Large intestine (tissue), 3 donors: ENCODE data around the gene MAML3. TPM values are rescaled to one million over a fixed set of nuclear protein-coding genes. Genes with fewer than 3 reads are reported as not detected.

ENCODE experiments used
- DNase-seq, 2 donors: peaks; one replicate each; pipeline versions ENCODE4 v3.0.0 to v3.0.0-alpha.2; 2013
- H3K27ac ChIP-seq: one replicate; pipeline ENCODE4 v1.5.1; 2013; ENCODE audit warnings: low read length
- H3K27me3 ChIP-seq: 2 replicates; pipeline ENCODE4 v1.6.1; 2013; ENCODE audit warnings: low read length; ENCODE audit not compliant: control insufficient read depth, insufficient read depth
- H3K36me3 ChIP-seq: 2 replicates; pipeline ENCODE4 v1.6.1; 2013; ENCODE audit warnings: low read length; ENCODE audit not compliant: control insufficient read depth, insufficient read depth
- H3K4me1 ChIP-seq: one replicate; pipeline ENCODE4 v1.6.1; 2013; ENCODE audit warnings: low read length; ENCODE audit not compliant: control insufficient read depth, insufficient read depth
- H3K4me3 ChIP-seq: one replicate; pipeline ENCODE4 v1.5.1; 2013; ENCODE audit warnings: low read length
- H3K9me3 ChIP-seq: one replicate; pipeline ENCODE4 v1.6.1; 2013; ENCODE audit warnings: mild to moderate bottlenecking, low read depth, low read length, moderate library complexity; ENCODE audit not compliant: control insufficient read depth
- WGBS: methylation state at CpG from one replicate; pipeline ENCODE4 v1.1.5; 2013; ENCODE audit warnings: low lambda C conversion rate; ENCODE audit not compliant: insufficient coverage; 5-methylcytosine and 5-hydroxymethylcytosine counted together
- polyA plus RNA-seq: library from polyadenylated mRNA; unstranded; fragments of 120-200 nt; gene quantifications from one replicate; pipeline ENCODE4 v1.2.1, GENCODE V29; 2013

MAML3 gene
- polyA plus RNA-seq, 1 donor = 10.6 TPM

DNA sequence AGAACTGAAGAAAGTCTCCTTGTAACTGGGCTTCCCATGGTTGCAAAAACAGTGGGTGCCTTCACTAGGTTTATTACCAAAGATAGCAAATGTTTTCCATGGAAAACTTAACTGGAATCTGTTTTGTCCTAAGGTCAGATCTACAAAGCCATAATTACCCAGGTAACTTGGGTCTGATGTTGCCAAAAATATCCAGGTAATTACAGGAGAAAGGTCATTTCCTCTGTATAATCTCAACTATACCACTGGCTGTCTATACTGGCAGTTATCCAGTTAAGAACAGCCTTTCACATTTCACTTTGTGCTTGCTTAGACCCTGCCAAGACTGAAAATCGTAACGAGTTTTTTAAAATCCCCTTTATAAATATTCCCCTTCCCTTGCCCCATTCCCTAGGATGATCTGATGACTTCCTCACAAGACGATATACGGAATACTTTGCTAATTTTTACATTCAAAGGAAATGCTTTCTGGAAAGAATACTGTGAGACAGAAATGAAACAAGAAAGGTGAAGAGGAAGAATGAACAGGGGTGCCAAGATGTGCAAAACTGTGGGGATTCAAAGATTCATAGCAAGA lies 105.5 kb downstream of the MAML3 start:
- Histone ChIP-seq H3K4me3 (peak overlapping the region; percentile 46), H3K27ac (peak overlapping the region; percentile 88)
- peak; percentile 60 to 86 for DNase-seq

DNA sequence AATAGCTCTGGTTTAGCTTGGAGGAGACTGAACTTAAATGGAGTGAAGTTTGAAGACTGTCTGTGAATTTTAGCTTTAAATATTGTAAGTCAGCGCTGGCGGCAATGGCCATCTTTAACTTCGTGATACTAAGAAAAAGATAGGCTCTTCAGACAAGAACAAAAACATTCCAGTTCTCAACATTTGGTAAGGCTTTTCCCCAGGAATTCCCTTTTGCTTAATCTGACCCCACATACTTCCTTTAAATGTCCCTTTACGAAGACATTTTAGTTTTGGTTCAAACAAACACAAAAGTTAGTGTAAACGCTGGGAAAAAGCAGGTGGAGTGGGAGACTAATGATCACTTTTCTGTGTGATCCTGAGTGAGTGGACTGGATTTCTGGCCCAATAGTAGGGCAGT lies 106.2 kb downstream of the MAML3 start:
- peak overlapping the region; percentile 88 for H3K27ac ChIP-seq
- peaks cover 29% of the 10 kb centered on the region for H3K4me1 ChIP-seq
- no peaks in the 10 kb centered on the region for H3K27me3 ChIP-seq
- H3K4me3 ChIP-seq = no peak overlapping the region
- no peaks in the 10 kb centered on the region for H3K36me3 ChIP-seq
- no peak for DNase-seq
- no peaks in the 10 kb centered on the region for H3K9me3 ChIP-seq
- no CpG with 5 or more reads among the region's 5 CpGs for WGBS

More for the DNA sequence above, 105.5 kb downstream of the MAML3 start:
- Histone ChIP-seq H3K36me3 (no peaks in the 10 kb centered on the region), H3K4me1 (peaks cover 29% of the 10 kb centered on the region), H3K9me3 (no peaks in the 10 kb centered on the region), H3K27me3 (no peaks in the 10 kb centered on the region)
- WGBS = 17% methylated on average over 3 of the region's 4 CpGs

DNA sequence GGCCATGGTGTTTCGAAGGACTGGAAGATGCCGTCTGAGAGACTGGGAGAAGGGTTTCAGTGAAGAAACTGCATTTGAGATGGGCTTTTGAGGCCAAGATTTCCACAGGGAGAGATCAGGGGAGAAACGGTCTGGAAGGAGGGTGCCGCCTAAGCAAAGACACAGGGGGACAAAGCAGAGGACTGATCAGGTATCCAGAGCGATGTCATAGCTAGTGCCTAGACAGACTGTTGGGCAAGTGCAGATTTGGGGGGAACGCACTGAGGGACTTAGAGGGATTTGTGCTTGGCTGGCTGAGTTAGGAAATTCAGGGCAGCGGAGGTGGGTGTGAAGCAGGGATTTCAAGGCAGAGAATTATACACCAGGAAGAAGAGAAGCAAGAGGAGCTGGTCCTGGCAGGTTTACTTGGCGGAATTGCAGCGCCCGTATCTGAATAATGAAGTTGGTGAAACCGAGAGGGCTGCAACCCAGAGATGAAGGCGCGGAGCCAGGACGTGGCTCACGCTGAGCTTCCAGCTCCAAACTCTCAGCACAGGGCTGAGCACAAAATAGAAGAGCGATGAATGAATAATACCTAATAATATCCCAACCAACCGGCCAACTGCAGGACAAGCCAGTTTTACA lies 106.9 kb downstream of the MAML3 start:
- Histone ChIP-seq H3K36me3 (no peaks in the 10 kb centered on the region), H3K4me1 (peaks cover 29% of the 10 kb centered on the region), H3K9me3 (no peaks in the 10 kb centered on the region), H3K27ac (peak overlapping the region; percentile 88), H3K4me3 (no peak overlapping the region), H3K27me3 (no peaks in the 10 kb centered on the region)
- DNase-seq = no peak
- WGBS = 100% methylated on average over 2 of the region's 17 CpGs

DNA sequence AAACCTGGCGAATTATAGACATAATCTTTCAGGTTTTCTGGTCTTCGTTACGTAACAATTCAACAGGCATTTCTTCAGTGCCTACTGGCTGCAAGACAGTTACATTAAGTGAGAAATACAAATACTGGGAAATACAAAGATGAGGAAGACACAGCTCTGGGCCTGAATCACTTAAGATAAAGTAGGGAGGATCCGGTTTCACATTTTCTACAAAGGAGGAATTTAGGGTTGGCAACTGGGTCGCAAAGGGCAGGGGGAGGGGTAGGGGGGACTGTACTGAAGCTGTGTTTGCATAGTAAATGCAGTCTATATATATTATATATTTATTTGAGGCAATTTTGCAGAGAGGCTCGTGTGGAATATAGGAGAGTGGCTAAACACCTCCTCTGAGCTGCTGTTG lies 107.4 kb downstream of the MAML3 start:
- DNase-seq = no peak
- H3K36me3 ChIP-seq = no peaks in the 10 kb centered on the region
- no peak overlapping the region for H3K27ac ChIP-seq
- no peaks in the 10 kb centered on the region for H3K27me3 ChIP-seq
- H3K4me1 ChIP-seq = peaks cover 29% of the 10 kb centered on the region
- no peaks in the 10 kb centered on the region for H3K9me3 ChIP-seq
- no CpG with 5 or more reads among the region's 6 CpGs for WGBS
- H3K4me3 ChIP-seq = no peak overlapping the region

DNA sequence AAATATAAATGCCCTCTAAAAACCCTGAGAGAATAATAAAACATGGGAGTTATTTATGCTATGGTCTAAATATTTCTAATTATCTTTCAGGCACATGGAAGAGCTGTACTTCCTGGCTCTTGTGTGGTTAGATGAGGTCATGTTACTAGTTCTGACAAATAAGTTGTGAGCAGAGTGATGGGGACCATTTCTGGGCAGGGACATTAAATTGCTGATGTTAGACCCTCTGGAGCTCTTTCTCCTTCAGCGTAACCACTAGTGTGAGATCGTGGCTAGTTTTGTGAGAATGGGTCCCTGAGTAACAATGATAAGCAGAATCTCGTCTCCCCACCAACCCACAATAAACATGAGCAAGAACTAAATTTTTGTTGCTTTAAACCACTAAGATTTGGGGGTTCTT lies 108.0 kb downstream of the MAML3 start:
- WGBS = no CpG with 5 or more reads among the region's 3 CpGs
- H3K27ac ChIP-seq = no peak overlapping the region
- DNase-seq = no peak

DNA sequence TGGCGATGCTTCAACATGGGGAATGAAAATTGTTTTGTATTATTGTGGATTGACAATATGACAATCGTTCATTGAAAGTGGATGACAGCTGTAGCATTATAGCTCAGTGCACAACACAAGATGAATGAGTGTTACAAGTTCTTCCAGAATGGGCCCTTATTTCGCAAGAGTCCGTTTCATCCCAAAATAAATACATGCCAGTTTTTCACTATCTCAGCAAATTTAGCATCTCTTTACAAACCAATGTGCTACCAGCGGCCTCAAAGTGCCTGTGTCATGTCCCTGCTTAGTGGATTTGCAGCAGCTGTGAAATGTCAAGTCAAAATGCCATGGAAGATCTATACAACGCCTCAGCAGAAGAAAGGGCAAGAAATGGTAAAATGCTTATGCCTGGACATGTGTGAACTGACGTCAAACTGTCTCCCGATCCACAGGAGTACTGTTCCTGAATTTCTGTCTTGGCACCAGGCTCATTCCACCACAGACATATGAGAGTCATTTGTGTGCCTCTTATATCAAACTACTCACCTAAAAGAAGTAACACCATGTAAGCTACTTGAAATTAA lies 109.6 kb downstream of the MAML3 start:
- no peak overlapping the region for H3K4me3 ChIP-seq
- no peaks in the 10 kb centered on the region for H3K36me3 ChIP-seq
- WGBS = 90% methylated on average over 1 of the region's 8 CpGs
- peaks cover 25% of the 10 kb centered on the region for H3K4me1 ChIP-seq
- no peak overlapping the region for H3K27ac ChIP-seq
- H3K9me3 ChIP-seq = no peaks in the 10 kb centered on the region
- no peak for DNase-seq
- no peaks in the 10 kb centered on the region for H3K27me3 ChIP-seq

More for the DNA sequence above, 108.0 kb downstream of the MAML3 start:
- no peaks in the 10 kb centered on the region for H3K36me3 ChIP-seq
- no peaks in the 10 kb centered on the region for H3K27me3 ChIP-seq
- no peaks in the 10 kb centered on the region for H3K9me3 ChIP-seq
- peaks cover 29% of the 10 kb centered on the region for H3K4me1 ChIP-seq
- H3K4me3 ChIP-seq = no peak overlapping the region

DNA sequence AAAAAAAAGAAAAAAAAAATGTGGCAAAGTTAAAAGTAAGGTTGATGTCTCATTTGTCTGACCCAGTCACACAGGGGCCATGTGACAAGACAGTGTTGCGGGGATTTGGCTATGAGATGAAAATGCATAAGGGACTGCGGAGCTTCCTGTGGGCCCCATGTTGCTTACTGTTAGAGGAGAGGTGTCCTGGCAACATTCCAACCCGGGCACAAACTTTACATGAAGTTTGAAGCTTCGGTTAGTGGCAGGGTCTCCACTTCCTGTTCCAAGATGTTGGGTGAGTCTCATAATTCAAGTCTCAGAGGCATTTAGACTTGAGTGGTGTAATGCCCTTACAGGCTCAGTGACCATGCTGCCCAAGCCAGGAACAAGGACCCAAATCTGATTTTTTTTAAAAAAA lies 111.3 kb downstream of the MAML3 start:
- Histone ChIP-seq H3K4me3 (no peak overlapping the region), H3K27me3 (no peaks in the 10 kb centered on the region), H3K36me3 (no peaks in the 10 kb centered on the region), H3K27ac (no peak overlapping the region), H3K4me1 (peaks cover 25% of the 10 kb centered on the region), H3K9me3 (no peaks in the 10 kb centered on the region)
- no peak for DNase-seq
- WGBS = no CpG with 5 or more reads among the region's 4 CpGs

DNA sequence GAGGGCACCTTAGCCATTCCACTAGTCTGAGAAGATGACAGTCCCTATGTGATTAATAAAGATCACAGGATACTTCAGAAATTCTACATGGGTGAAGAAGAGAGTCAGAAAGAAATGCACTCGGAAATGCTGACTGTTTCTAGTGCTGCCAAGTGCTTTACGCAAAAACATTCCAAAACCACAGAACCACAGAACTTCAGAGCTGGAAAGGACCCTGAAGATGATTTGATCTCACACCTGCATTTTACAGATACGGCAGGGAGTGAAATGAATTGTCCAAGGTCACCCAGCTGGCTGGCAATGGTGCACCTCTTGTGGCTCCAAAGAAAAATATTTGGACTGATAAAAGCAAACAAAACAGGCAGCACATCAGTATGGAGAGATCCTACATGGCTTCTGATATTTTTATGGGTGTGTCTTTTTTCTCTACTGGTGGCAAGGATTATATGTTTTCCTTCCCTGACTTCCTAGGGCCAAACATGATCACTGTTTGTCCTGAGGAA lies 115.9 kb downstream of the MAML3 start:
- H3K4me3 ChIP-seq = no peak overlapping the region
- DNase-seq = no peak
- no peaks in the 10 kb centered on the region for H3K36me3 ChIP-seq
- no peak overlapping the region for H3K27ac ChIP-seq
- H3K4me1 ChIP-seq = peaks cover 26% of the 10 kb centered on the region
- WGBS = no CpG with 5 or more reads among the region's 3 CpGs
- H3K9me3 ChIP-seq = no peaks in the 10 kb centered on the region
- H3K27me3 ChIP-seq = no peaks in the 10 kb centered on the region

DNA sequence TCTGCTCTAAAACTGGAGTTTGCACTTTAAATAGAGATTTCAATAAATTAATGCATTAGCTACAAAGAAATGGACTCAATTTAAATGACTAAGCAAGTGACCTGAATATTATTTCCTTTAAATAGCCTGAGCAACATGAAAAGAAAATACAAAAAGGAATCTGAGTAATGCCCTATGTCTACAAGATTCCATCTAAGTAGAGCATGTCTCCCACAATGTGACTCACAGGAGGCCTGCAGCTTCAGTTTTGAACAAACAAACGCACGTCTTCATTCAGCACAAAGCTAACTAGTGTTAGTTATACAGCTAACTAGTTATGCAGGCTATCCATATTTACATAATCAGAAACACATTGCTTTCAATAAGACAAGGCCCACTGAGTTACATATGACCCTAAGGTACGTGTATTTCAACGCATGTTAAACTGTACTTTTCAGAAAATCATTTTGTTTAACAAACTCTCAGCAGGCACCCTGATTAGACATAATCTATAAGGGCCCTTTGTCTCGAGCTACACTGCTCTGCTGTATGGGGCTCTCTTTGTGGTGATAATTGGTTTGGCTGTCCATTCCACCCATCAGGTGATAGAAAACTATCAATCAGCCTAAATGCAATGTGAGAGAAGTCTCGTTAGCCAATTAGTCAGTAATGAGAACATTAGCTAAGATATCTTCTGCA lies 116.5 kb downstream of the MAML3 start:
- Histone ChIP-seq H3K4me3 (no peak overlapping the region), H3K4me1 (peaks cover 26% of the 10 kb centered on the region), H3K9me3 (no peaks in the 10 kb centered on the region), H3K27me3 (no peaks in the 10 kb centered on the region), H3K36me3 (no peaks in the 10 kb centered on the region), H3K27ac (no peak overlapping the region)
- no peak for DNase-seq
- WGBS = no CpG with 5 or more reads among the region's 6 CpGs

DNA sequence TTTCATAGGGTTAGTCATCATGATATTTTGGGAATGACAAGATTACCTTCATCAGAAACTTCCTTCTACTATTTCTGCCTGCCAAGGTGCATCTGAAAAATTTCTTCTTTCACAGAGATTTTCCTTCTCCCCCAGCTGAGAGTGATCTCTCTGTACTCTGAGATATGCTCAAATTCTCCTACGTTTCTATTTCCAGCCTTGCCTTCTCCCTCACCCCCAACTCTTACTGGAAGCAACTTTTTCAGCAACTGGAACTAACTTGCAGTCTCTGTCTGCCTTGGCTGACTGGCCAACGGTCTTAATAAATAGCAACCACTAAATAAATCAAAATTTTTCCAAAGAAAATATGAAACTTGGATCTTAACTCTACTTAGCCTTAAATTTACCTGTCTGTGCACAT lies 122.3 kb downstream of the MAML3 start:
- Histone ChIP-seq H3K4me1 (peaks cover 19% of the 10 kb centered on the region), H3K27me3 (no peaks in the 10 kb centered on the region), H3K9me3 (no peaks in the 10 kb centered on the region), H3K27ac (no peak overlapping the region), H3K4me3 (no peak overlapping the region), H3K36me3 (no peaks in the 10 kb centered on the region)
- DNase-seq = no peak
- 43% methylated on average over 1 of the region's 2 CpGs for WGBS
